Activated CD8-positive, alpha-beta T cell treated with anti-CD3 and anti-CD28 coated beads for 36 hours (primary cell): ENCODE data around the gene RPS24. TPM values are rescaled to one million over a fixed set of nuclear protein-coding genes. Genes with fewer than 3 reads are reported as not detected.
"Not testable (repeated sequence)": the region's sequence is repeated elsewhere in the genome, so short reads cannot be mapped to it uniquely, and the experiment has no call there.

Experiments used
- ATAC-seq: fragments of 200-7000 bp; cut with Tn5 transposase; one replicate; pipeline ENCODE4 v1.10.0; 2021; ENCODE audit warnings: mild to moderate bottlenecking, moderate library complexity
- CTCF ChIA-PET: fragments of 350-600 bp; sonication (Branson Sonifier 250); formaldehyde crosslinking; loops from one replicate; lab custom pipeline; 2021; ENCODE audit warnings: antibody characterized with exemption; lab: Charles Lee
- POLR2A ChIA-PET: fragments of 350-600 bp; sonication (Branson Sonifier 250); formaldehyde crosslinking; loops from one replicate; lab custom pipeline; 2021; ENCODE audit warnings: antibody characterized with exemption; lab: Charles Lee
- DNase-seq: peaks from one replicate; pipeline ENCODE4 v3.0.0-alpha.2; 2020
- H3K27ac Mint-ChIP-seq: one replicate; pipeline ENCODE4 v1.8.0; 2021; ENCODE audit warnings: mild to moderate bottlenecking, mixed read lengths
- H3K27me3 Mint-ChIP-seq: one replicate; pipeline ENCODE4 v1.8.0; 2021; ENCODE audit warnings: mixed read lengths
- H3K36me3 Mint-ChIP-seq: one replicate; pipeline ENCODE4 v1.8.0; 2021; ENCODE audit warnings: low read depth, mixed read lengths
- H3K4me1 Mint-ChIP-seq: one replicate; pipeline ENCODE4 v1.8.0; 2021; ENCODE audit warnings: low read depth, mixed read lengths
- H3K4me3 Mint-ChIP-seq: one replicate; pipeline ENCODE4 v1.8.0; 2021; ENCODE audit warnings: mild to moderate bottlenecking, moderate library complexity, mixed read lengths
- H3K9me3 Mint-ChIP-seq: one replicate; pipeline ENCODE4 v1.8.0; 2021; ENCODE audit warnings: mixed read lengths
- intact Hi-C: fragments of 100-400 bp; cut with micrococcal nuclease; formaldehyde crosslinking; loops from one replicate; pipeline ENCODE4 v1.10.0; 2022
- total RNA-seq, 2 experiments: library from RNA; stranded (reverse); gene quantifications; one replicate each; pipeline ENCODE4 v1.2.3, GENCODE V29; 2021
- TF ChIP-seq, protein P1 (sequence below): fragments of 200-600 bp; IDR thresholded peaks from one replicate; pipeline ENCODE4 v1.8.0; 2022; ENCODE audit warnings: antibody characterized with exemption, mild to moderate bottlenecking

The RPS24 gene
- total RNA-seq, 2 experiments from 2014 or later, result 2,061 to 2,067 TPM

DNA sequence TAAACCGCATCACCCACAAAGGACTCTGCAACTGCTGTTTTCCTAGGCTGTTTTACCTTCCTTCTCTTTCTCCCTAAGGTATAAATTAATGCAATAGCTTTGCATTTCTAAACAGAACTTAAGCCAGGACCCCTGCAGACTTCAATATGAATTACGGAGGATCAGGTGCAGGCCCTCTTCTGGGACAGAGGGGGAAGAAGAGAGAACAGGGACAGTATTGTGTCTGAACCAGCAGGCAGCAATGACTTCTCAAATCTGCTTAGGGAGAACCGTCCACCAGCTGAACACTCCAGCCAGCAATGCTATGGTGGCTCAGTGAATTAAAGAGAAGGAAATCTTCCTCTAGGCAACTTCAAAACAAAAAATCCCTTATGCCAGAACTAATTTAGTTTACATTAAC, 40.0 kb upstream of the RPS24 start:
- intact Hi-C loops, result no loop called here
- ChIA-PET CTCF (interaction anchor here (0.7 kb wide), 1 partner anchor 146 kb away, joined by 3 read pairs; no protein-coding TSS in a partner anchor), POLR2A (no interaction called here)
- Mint-ChIP-seq H3K4me1 (no peaks in the 10 kb centered on the region), H3K9me3 (peaks cover 2% of the 10 kb centered on the region), H3K27ac (no peak overlapping the region), H3K4me3 (no peak overlapping the region), H3K27me3 (no peaks in the 10 kb centered on the region), H3K36me3 (peaks cover 46% of the 10 kb centered on the region)
- TF ChIP-seq, protein P1, sequence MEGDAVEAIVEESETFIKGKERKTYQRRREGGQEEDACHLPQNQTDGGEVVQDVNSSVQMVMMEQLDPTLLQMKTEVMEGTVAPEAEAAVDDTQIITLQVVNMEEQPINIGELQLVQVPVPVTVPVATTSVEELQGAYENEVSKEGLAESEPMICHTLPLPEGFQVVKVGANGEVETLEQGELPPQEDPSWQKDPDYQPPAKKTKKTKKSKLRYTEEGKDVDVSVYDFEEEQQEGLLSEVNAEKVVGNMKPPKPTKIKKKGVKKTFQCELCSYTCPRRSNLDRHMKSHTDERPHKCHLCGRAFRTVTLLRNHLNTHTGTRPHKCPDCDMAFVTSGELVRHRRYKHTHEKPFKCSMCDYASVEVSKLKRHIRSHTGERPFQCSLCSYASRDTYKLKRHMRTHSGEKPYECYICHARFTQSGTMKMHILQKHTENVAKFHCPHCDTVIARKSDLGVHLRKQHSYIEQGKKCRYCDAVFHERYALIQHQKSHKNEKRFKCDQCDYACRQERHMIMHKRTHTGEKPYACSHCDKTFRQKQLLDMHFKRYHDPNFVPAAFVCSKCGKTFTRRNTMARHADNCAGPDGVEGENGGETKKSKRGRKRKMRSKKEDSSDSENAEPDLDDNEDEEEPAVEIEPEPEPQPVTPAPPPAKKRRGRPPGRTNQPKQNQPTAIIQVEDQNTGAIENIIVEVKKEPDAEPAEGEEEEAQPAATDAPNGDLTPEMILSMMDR, result no peak
- ATAC-seq (no peak), DNase-seq (no peak)

GRCh38 chr10:77998780-77999179, 34.9 kb upstream of the RPS24 start:
- POLR2A ChIA-PET, H3K27ac Mint-ChIP-seq, intact Hi-C loops, H3K4me3 Mint-ChIP-seq, DNase-seq, CTCF ChIA-PET, H3K4me1 Mint-ChIP-seq, H3K9me3 Mint-ChIP-seq, H3K27me3 Mint-ChIP-seq, ATAC-seq: not testable (repeated sequence)
- peaks cover 59% of the 10 kb centered on the region for H3K36me3 Mint-ChIP-seq

GRCh38 chr10:78000206-78000605, 33.5 kb upstream of the RPS24 start:
- TF ChIP-seq, protein P1, result no peak
- intact Hi-C loops, result no loop called here
- Mint-ChIP-seq H3K4me3 (no peak overlapping the region), H3K9me3 (peaks cover 2% of the 10 kb centered on the region), H3K27ac (no peak overlapping the region), H3K4me1 (no peaks in the 10 kb centered on the region), H3K36me3 (peaks cover 62% of the 10 kb centered on the region), H3K27me3 (no peaks in the 10 kb centered on the region)
- CTCF ChIA-PET, result no interaction called here
- DNase-seq (no peak), ATAC-seq (no peak)
- POLR2A ChIA-PET, result no interaction called here

- peaks cover 2% of the 10 kb centered on the region for H3K9me3 Mint-ChIP-seq
- ChIA-PET POLR2A (interaction anchor here (0.6 kb wide), 1 partner anchor 1195 kb away, joined by 5 read pairs; no protein-coding TSS in a partner anchor), CTCF (no interaction called here)
- no peak overlapping the region for H3K27ac Mint-ChIP-seq
- no peak for DNase-seq
- no peaks in the 10 kb centered on the region for H3K27me3 Mint-ChIP-seq
- ATAC-seq, result no peak
- no peaks in the 10 kb centered on the region for H3K4me1 Mint-ChIP-seq
- no peak overlapping the region for H3K4me3 Mint-ChIP-seq
- intact Hi-C loops, result no loop called here
- TF ChIP-seq, protein P1, result no peak
- H3K36me3 Mint-ChIP-seq, result peaks cover 65% of the 10 kb centered on the region
These were observed 32.6 kb upstream of the RPS24 start for GRCh38 chr10:78000956-78001472.

- Mint-ChIP-seq H3K4me1 (no peaks in the 10 kb centered on the region), H3K9me3 (peaks cover 2% of the 10 kb centered on the region), H3K4me3 (no peak overlapping the region), H3K27ac (no peak overlapping the region), H3K27me3 (no peaks in the 10 kb centered on the region), H3K36me3 (peaks cover 71% of the 10 kb centered on the region)
- POLR2A ChIA-PET, result interaction anchor here (0.9 kb wide), 1 partner anchor 31 kb away, joined by 3 read pairs; no protein-coding TSS in a partner anchor
- ATAC-seq (no peak), DNase-seq (no peak)
- intact Hi-C loops, result no loop called here
- TF ChIP-seq, protein P1, result no peak
- CTCF ChIA-PET, result interaction anchor here (1.4 kb wide), 2 partner anchors 12 to 20 kb away, joined by 4 read pairs; no protein-coding TSS in a partner anchor
These were observed 30.9 kb upstream of the RPS24 start for GRCh38 chr10:78002541-78003288.
